SU-DHL-6 (cell line): ENCODE data around the gene MT1G.

Source experiments
- EZH2phosphoT487 ChIP-seq: fragments of 200-600 bp; sonication (generic), shearing (Covaris generic); conservative IDR thresholded peaks from 2 replicates; pipeline ENCODE4 v1.6.1; 2018; ENCODE audit warnings: mild to moderate bottlenecking, antibody characterized with exemption, low read length, moderate library complexity, mixed read lengths
- TF ChIP-seq, protein P1 (sequence below): fragments of 200-600 bp; sonication (generic); IDR thresholded peaks from one replicate; pipeline ENCODE4 v1.5.1; 2017; ENCODE audit warnings: antibody characterized with exemption, mild to moderate bottlenecking, low read length, moderate library complexity; ENCODE audit not compliant: insufficient read depth, poor library complexity, severe bottlenecking

DNA sequence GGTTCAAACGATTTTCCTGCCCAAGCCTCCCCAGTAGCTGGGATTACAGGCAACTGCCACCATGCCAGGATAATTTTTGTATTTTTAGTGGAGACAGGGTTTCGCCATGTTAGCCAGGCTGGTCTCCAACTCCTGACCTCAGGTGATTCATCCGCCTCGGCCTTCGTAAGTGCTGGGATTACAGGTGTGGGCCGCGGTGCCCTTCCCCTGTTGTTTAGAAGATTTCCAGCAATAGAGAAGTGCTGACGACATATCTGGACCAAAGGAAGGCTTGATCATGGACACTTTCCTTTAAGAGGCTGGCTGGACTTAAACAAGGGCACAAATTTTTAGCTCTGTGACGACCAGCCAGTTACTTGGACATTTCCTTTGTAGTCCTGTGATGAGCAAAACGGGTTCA, 36.7 kb downstream of the MT1G start:
- TF ChIP-seq, protein P1, sequence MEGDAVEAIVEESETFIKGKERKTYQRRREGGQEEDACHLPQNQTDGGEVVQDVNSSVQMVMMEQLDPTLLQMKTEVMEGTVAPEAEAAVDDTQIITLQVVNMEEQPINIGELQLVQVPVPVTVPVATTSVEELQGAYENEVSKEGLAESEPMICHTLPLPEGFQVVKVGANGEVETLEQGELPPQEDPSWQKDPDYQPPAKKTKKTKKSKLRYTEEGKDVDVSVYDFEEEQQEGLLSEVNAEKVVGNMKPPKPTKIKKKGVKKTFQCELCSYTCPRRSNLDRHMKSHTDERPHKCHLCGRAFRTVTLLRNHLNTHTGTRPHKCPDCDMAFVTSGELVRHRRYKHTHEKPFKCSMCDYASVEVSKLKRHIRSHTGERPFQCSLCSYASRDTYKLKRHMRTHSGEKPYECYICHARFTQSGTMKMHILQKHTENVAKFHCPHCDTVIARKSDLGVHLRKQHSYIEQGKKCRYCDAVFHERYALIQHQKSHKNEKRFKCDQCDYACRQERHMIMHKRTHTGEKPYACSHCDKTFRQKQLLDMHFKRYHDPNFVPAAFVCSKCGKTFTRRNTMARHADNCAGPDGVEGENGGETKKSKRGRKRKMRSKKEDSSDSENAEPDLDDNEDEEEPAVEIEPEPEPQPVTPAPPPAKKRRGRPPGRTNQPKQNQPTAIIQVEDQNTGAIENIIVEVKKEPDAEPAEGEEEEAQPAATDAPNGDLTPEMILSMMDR: no peak
- no peak for TF ChIP-seq EZH2phosphoT487
